Measurements from ENCODE around the gene IER3. TPM values are rescaled to one million over a fixed set of nuclear protein-coding genes. Genes with fewer than 3 reads are reported as not detected.

The IER3 gene
- total and polyA plus RNA-seq, 2 of the 13 experiments (the other 11 are each of a cell fraction or from before 2014, with no cell fraction given): 51.1 to 131 TPM

- TF ChIP-seq NFKB2 (CRISPR knock-in tag; IDR thresholded peaks at IDR 0.05; ENCODE audit: borderline replicate concordance): peak; percentile 50
- no peak for TF ChIP-seq ZNF616 (CRISPR knock-in tag; IDR thresholded peaks at IDR 0.05; ENCODE audit: low read depth)
- no peak for TF ChIP-seq RBM22 (optimal IDR thresholded peaks at IDR 0.05; ENCODE audit: low read length)
- TF ChIP-seq ZNF713 (CRISPR knock-in tag; IDR thresholded peaks at IDR 0.05): no peak
- TF ChIP-seq HOXA5 (CRISPR knock-in tag; IDR thresholded peaks at IDR 0.05): no peak; the same call in 1 of the 2 replicates
- peak; percentile 11; the same call in 1 of the 2 replicates for TF ChIP-seq ARNT2 (CRISPR knock-in tag; IDR thresholded peaks at IDR 0.05; ENCODE audit: low read depth)
- TF ChIP-seq ZNF761 (CRISPR knock-in tag; conservative IDR thresholded peaks at IDR 0.05): no peak
- no peak; the same call in 1 of the 2 replicates for TF ChIP-seq ARNTL (CRISPR knock-in tag; IDR thresholded peaks at IDR 0.05)
- no peak for TF ChIP-seq BCLAF1 (IDR thresholded peaks at IDR 0.05)
- TF ChIP-seq DMTF1 (CRISPR knock-in tag; IDR thresholded peaks at IDR 0.05): no peak
- TF ChIP-seq ZNF446 (CRISPR knock-in tag; IDR thresholded peaks at IDR 0.05): peak; percentile 59; the same call in 1 of the 2 replicates
- no peak for TF ChIP-seq SRF (IDR thresholded peaks at IDR 0.05; ENCODE audit: low read depth, low read length)
- peak; percentile 53 for TF ChIP-seq PCBP2 (optimal IDR thresholded peaks at IDR 0.05; ENCODE audit: low read depth, low read length, poor library complexity, severe bottlenecking)
- peak; percentile 67; the same call in 1 of the 2 replicates for TF ChIP-seq IRX3 (CRISPR knock-in tag; IDR thresholded peaks at IDR 0.05; ENCODE audit: borderline replicate concordance, low read depth)
- 0 out of 2 replicates have a peak, but pooled peaks have one; percentile 9 for TF ChIP-seq ZNF503 (CRISPR knock-in tag; IDR thresholded peaks at IDR 0.05)
- TF ChIP-seq E2F2 (CRISPR knock-in tag; IDR thresholded peaks at IDR 0.05; ENCODE audit: borderline replicate concordance): peak; percentile 97; the same call in 1 of the 2 replicates
- TF ChIP-seq SPEN (CRISPR knock-in tag; IDR thresholded peaks at IDR 0.05; ENCODE audit: low read depth): peak; percentile 47; the same call in 1 of the 2 replicates
- peak; percentile 10; the same call in 1 of the 2 replicates for TF ChIP-seq NFIC (IDR thresholded peaks at IDR 0.05; ENCODE audit: low read length)
- no peak for TF ChIP-seq ZEB1 (IDR thresholded peaks at IDR 0.05; ENCODE audit: insufficient replicate concordance, low read depth)
Measured at GRCh38 chr6:30719791-30720737, 24.3 kb downstream of the IER3 start, which contains the start of gene TUBB (continued).
